Measurements from ENCODE around the gene PDZK1. TPM values are rescaled to one million over a fixed set of nuclear protein-coding genes. Genes with fewer than 3 reads are reported as not detected.
"Not testable (repeated sequence)": the region's sequence is repeated elsewhere in the genome, so short reads cannot be mapped to it uniquely, and the experiment has no call there.

PDZK1 gene
- total RNA-seq, 2 experiments from 2014 or later: 0.12 TPM; not detected in 1

DNA sequence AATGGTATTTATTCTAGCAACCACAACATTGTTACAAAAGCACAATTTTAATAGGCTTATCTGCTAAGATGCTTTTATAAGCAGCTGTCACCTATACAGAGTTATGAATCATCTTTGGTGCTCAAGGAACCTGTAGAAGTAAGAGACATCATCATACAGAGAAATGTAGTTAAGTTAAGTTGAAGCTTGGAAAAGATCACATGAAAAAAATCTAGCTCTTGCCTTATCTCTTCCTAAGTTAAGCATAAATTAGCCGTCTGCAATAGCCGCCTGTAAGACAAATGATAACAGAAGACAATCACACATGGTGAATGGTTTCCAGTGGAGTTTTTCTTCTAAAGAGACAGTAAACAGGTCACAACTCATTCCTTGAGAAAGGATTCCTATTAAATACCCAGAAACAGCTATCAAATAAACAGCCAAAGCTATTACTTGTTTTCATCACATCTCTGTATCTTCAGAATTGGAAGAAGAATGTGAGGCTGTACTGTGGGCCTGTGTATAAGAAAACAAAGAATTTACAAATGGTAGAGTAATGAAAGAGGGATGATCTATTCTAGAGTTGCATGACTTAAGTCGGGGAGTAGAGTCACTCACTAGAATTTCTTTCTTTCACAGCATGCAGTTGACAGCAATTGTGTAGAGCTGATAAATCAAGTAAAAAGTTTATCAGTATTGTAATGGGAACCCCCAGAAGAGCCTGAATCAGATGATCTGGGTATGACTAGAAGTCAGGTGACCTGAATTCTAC is 36.0 kb downstream of the PDZK1 start:
- H3K27me3 Mint-ChIP-seq; CTCF ChIA-PET; ATAC-seq; H3K4me3 Mint-ChIP-seq; H3K9me3 Mint-ChIP-seq (ENCODE audit: low read depth); DNase-seq: not testable (repeated sequence)
- H3K36me3 Mint-ChIP-seq: peaks cover 19% of the 10 kb centered on the region
- peak overlapping the region; percentile 18 for H3K27ac Mint-ChIP-seq
- peaks cover 19% of the 10 kb centered on the region for H3K4me1 Mint-ChIP-seq

DNA sequence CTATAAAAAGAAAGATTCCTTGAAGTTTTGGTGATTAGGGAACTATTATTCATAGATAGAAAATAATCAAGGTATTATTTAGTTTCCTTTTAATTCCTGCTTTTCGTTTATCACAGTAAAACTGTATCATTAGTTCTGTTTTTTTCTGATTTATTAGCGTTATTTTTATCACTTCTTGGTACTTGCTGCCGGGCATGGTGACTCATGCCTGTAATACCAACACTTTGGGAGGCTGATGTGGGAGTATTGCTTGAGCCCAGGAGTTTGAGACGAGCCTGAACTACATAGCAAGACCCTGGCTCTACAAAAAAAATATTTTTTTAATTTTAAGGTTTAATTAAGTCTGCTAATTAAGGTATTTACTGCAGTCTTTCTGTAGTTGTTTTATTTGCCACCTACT is 42.2 kb downstream of the PDZK1 start:
- not testable (repeated sequence) for H3K4me3 Mint-ChIP-seq

DNA sequence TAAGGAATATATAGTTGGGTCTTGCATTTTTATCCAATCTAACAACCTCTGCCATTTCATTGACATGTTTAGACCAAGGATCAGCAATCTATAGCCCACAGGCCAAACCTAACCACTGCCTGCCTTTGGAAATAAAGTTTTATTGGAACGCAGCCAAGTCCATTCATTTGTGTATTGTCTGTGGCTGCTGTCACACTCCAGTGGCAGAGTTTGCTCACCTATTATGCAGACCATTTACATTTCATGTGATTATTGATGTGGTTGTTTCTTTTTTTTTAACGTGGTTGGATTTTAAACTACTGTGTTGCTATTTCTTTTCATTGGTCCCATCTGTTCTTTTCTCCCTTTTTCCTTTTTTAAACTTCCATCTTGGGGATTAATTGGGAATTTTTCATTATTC is 44.7 kb downstream of the PDZK1 start:
- H3K4me1 Mint-ChIP-seq; H3K36me3 Mint-ChIP-seq; DNase-seq; ATAC-seq; H3K4me3 Mint-ChIP-seq; H3K27ac Mint-ChIP-seq; H3K27me3 Mint-ChIP-seq; CTCF ChIA-PET; H3K9me3 Mint-ChIP-seq (ENCODE audit: low read depth): not testable (repeated sequence)

More for the DNA sequence above, 42.2 kb downstream of the PDZK1 start:
- DNase-seq; H3K9me3 Mint-ChIP-seq (ENCODE audit: low read depth); H3K27me3 Mint-ChIP-seq; CTCF ChIA-PET; H3K4me1 Mint-ChIP-seq; H3K27ac Mint-ChIP-seq; ATAC-seq: not testable (repeated sequence)
- peaks cover 12% of the 10 kb centered on the region for H3K36me3 Mint-ChIP-seq

DNA sequence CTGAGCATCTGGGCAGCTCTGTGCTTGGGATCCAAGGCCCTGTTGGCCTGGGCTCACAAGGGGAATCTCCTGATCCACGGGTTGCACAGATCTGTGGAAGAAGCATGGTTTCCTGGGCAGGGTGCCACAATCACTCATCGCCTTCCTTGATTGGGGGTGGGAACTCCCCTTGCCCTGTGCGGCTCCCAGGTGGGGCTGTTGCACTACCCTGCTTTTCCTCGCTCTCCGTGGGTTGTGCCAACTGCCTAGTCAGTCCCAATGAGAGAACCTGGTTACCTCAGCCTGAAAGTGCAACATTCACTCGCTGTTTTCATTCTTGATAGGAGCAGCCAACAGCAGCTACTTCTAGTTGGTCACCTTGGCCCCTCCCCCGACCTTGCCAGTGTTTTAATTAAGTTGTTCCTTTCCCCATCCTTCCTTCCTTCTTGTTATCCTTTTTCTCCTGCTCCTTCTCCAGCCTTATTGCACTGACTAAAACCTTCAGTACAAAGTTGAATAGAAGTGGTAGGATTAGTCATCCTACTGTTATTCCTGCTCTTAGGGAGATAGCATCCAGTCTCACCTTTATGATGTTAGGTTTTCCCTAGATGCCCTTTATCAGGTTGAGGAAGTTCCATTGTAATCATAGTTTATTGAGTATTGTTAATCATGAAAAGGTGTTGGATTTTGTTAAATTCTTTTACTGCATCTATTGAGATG is 50.8 kb downstream of the PDZK1 start:
- CTCF ChIA-PET; DNase-seq; H3K9me3 Mint-ChIP-seq (ENCODE audit: low read depth); H3K27ac Mint-ChIP-seq; H3K36me3 Mint-ChIP-seq; H3K4me1 Mint-ChIP-seq; ATAC-seq; H3K4me3 Mint-ChIP-seq; H3K27me3 Mint-ChIP-seq: not testable (repeated sequence)

DNA sequence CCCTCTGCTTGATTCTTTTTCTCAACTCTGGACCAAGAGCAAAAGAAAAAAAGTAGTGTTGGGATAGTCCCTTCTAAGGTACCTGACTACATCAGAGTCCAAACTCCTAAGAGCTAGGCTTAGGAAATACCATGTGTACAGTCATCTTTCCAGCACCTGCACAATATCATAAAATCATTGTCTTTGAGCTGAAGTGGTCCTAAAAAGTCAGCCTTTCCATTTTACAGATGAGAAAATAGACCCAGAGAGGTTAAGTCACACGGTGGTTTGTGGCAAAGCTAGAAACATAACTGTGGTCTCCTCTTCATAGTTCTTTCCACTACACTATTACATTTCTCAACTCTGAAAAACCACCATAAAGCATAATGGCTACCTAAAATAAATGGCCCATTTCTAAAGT is 63.2 kb downstream of the PDZK1 start:
- H3K27me3 Mint-ChIP-seq; H3K36me3 Mint-ChIP-seq; DNase-seq; H3K9me3 Mint-ChIP-seq (ENCODE audit: low read depth); H3K4me1 Mint-ChIP-seq; CTCF ChIA-PET; H3K4me3 Mint-ChIP-seq; H3K27ac Mint-ChIP-seq: not testable (repeated sequence)
- peak; percentile 86 for ATAC-seq

DNA sequence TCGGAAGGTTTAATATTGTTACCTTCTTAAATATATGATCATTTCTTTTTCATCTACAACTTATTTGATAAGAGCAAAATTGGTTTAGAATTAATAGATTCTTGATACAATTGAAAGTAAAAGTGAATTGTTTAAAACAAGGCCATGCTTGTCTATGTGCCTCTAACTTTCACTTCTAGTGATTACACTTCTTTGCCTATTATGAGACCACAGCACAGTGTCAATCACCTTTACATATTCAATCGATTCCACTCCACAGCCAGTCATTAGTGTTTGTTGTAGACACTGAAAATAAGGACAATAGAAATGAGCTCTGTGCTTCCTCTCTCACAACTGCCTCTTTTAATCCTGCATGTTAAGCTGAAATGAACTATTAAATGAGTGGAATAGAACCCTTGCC is 65.3 kb downstream of the PDZK1 start:
- H3K27me3 Mint-ChIP-seq; H3K36me3 Mint-ChIP-seq; H3K4me1 Mint-ChIP-seq; H3K27ac Mint-ChIP-seq; DNase-seq; ATAC-seq; H3K4me3 Mint-ChIP-seq; H3K9me3 Mint-ChIP-seq (ENCODE audit: low read depth); CTCF ChIA-PET: not testable (repeated sequence)

DNA sequence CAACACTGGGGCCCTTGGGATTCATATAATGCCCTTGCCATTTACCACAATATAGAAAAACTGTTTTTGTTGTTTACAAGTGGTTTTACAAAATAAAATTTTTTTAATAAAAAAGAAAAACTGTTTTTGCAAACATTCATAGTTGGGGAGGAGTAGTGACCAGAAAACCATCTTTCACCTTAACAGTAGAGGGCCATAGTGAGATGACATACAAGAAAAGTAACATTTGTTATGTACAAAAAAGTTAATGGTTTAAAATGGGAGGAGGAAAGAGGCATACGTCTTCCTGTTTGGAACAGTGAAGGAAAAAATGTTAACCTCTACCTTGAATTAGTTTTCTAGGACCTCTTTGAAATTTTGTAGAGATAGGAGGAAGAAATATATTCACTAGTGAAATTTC is 70.9 kb downstream of the PDZK1 start:
- H3K4me3 Mint-ChIP-seq; H3K27ac Mint-ChIP-seq; DNase-seq; H3K36me3 Mint-ChIP-seq; ATAC-seq; H3K27me3 Mint-ChIP-seq; CTCF ChIA-PET; H3K4me1 Mint-ChIP-seq; H3K9me3 Mint-ChIP-seq (ENCODE audit: low read depth): not testable (repeated sequence)

DNA sequence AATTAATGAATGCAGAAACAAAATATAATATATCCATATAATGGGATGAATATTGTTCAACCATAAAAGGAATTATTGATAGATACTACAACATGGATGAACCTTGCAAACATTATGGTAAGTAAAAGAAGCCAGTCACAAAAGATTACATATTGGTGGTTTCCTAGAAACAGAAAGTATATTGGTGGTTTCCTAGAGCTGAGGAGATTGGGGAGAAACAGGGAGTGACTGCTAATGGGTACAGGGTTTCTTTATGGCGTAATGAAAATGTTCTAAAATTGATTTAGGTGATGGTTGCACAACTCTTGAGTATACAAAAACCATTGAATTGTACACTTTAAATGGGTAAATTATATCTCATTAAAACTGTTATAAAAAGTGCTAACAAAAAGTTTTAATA is 85.0 kb downstream of the PDZK1 start:
- H3K27ac Mint-ChIP-seq; DNase-seq; H3K36me3 Mint-ChIP-seq; H3K27me3 Mint-ChIP-seq; H3K9me3 Mint-ChIP-seq (ENCODE audit: low read depth); H3K4me1 Mint-ChIP-seq; ATAC-seq; H3K4me3 Mint-ChIP-seq; CTCF ChIA-PET: not testable (repeated sequence)

Other genes starting within 250 kb of the PDZK1 start
- 10 to 100 TPM; 32.7 to 50.5 TPM for gene GPR89A, start 99.4 kb downstream of the PDZK1 start, total RNA-seq
- 1 to 10 TPM; 3.9 to 5.4 TPM for gene CD160, start 12.1 kb upstream of the PDZK1 start, total RNA-seq
- gene RNF115, start 116.7 kb upstream of the PDZK1 start, total RNA-seq: 10 to 100 TPM; 14.6 to 18.0 TPM
- gene POLR3C, start 116.8 kb upstream of the PDZK1 start, total RNA-seq: 10 to 100 TPM; 31.1 to 37.0 TPM
- gene NUDT17, start 138.3 kb upstream of the PDZK1 start, total RNA-seq: 1 to 10 TPM; 2.8 to 4.1 TPM
- 10 to 100 TPM; 20.3 to 23.6 TPM for gene PIAS3, start 151.7 kb upstream of the PDZK1 start, total RNA-seq
- 1 to 10 TPM; 1.1 to 1.4 TPM for gene ANKRD35, start 178.5 kb upstream of the PDZK1 start, total RNA-seq
- gene ITGA10, start 202.7 kb upstream of the PDZK1 start, total RNA-seq: 1 to 10 TPM; 1.8 to 2.1 TPM
- 10 to 100 TPM; 27.3 to 36.2 TPM for gene PEX11B, start 211.3 kb upstream of the PDZK1 start, total RNA-seq
- 100 to 1,000 TPM; 189 to 249 TPM for gene RBM8A, start 220.1 kb upstream of the PDZK1 start, total RNA-seq

Measured in activated CD8-positive, alpha-beta memory T cell treated with anti-CD3 and anti-CD28 coated beads, Interleukin-2, amount 10 ng/mL, durations not matched to agents 7 days and 5 days (primary cell).